ENCODE data around the gene MINAR1. TPM values are rescaled to one million over a fixed set of nuclear protein-coding genes. Genes with fewer than 3 reads are reported as not detected.
"Not testable (repeated sequence)": the region's sequence is repeated elsewhere in the genome, so short reads cannot be mapped to it uniquely, and the experiment has no call there.

MINAR1 gene, protein sequence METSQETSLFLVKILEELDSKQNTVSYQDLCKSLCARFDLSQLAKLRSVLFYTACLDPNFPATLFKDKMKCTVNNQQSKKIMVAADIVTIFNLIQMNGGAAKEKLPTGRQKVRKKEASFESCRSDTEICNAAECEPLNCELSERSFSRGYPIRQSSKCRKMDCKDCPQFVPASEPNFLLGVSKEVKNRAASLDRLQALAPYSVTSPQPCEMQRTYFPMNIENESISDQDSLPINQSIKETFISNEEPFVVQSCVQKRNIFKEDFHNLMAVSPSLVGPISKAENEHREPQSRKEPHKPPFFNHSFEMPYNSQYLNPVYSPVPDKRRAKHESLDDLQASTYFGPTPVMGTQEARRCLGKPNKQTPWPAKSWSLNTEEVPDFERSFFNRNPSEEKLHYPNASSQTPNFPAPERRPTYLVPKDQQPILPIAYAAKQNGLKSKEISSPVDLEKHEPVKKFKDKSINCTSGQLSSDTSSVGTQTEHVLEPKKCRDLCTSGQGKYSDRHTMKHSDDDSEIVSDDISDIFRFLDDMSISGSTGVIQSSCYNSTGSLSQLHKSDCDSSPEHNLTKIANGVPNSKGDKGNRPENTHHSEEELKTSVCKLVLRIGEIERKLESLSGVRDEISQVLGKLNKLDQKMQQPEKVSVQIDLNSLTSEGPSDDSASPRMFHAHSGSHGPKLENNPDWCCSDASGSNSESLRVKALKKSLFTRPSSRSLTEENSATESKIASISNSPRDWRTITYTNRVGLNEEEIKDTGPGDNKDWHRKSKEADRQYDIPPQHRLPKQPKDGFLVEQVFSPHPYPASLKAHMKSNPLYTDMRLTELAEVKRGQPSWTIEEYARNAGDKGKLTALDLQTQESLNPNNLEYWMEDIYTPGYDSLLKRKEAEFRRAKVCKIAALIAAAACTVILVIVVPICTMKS
- total RNA-seq: 0.05 TPM
- long read RNA-seq: 0 reads

DNA sequence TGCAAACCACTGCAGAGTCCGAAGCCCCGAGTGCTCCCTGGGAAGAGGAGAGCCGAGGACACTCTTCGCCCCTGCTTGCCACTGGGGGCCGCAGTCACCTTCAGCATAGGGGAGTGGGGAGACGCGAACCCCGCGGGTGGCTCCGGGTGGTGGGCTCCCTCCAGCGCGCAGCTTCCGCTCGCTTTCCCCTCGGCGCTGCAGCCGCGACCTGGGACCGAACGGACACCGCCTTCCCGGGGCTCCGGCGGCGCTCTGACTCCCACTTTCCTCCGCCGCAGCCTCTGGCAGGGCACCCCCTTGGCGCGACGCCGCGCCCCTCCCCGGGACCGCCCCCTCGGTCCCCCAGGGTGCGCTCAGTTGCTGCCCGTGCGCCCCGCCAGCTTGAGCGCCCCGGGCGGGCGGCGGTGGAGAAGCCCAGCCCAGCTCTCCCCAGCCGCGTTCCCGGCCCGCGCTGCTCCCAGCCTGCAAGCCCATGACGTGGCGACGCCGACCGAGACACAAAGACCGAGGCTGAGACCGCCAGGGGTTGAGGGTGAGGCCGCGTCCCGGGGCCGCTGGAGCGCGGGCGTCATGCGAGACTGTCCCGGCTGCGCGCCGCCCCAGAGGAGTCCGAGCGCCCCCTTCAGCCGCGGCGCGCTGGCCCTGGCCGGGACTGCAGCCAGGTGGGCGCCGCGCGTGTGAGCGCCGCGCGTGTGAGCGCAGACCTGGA is at the start of gene MINAR1:
Gene MINAR1 (plus strand): TSS at position 701 of the 709 bp plus-strand sequence. CDS start 23,812 bp downstream, outside the sequence.
- ATAC-seq (peak; percentile 23), DNase-seq (ENCODE audit: missing footprints) (no peak)
- intact Hi-C loops (cut with DNase I): no loop called here

DNA sequence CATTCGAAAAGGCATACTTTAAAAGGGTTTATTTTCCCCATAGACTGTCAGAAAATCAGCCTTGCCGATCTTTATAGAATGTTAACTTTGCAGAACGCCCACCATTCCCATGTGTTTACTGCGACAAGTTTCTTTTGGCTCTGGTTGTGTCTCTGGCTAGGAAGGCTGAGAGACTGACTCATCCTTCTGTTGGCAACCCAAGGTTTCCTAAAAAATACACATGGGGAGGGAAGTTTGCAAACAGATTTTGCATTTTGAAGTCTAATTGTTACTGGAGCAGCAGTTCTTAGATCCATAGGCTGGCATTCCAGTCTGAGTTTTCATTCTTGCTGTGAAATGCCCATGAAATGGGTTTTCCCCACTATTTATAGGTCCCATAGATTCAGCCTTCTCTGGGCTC is 37.9 kb upstream of the MINAR1 start:
- ATAC-seq: no peak

GRCh38 chr15:79396850-79397249 is 35.3 kb upstream of the MINAR1 start:
- ATAC-seq (no peak), DNase-seq (ENCODE audit: missing footprints) (no peak)
- intact Hi-C loops (cut with DNase I): no loop called here

More for the DNA sequence above, 37.9 kb upstream of the MINAR1 start:
- intact Hi-C loops (cut with DNase I): no loop called here
- DNase-seq (ENCODE audit: missing footprints): no peak

GRCh38 chr15:79397269-79397910 is 34.7 kb upstream of the MINAR1 start:
- ATAC-seq: no peak
- DNase-seq (ENCODE audit: missing footprints): no peak
- intact Hi-C loops (cut with DNase I): no loop called here

DNA sequence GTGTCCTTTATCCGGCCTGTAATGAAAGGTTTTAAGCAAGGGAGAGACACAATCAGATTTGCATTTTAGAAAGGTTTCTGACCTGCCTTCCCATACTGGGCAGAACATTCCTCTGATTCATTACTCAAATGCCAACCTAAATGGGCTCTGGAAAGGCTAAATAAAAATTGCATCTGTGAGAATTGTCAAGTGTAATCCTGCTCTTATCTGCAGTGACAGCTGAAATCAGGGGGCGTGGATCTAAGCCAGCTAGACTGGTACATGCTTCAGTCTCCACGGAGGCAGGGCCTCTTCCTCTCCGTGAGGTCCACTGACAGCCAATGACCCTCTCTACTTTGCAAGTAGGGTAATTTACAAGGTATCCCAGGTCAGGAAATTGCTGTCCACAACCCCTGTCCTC is 32.5 kb upstream of the MINAR1 start:
- DNase-seq (ENCODE audit: missing footprints) (no peak), ATAC-seq (no peak)
- intact Hi-C loops (cut with DNase I): no loop called here

DNA sequence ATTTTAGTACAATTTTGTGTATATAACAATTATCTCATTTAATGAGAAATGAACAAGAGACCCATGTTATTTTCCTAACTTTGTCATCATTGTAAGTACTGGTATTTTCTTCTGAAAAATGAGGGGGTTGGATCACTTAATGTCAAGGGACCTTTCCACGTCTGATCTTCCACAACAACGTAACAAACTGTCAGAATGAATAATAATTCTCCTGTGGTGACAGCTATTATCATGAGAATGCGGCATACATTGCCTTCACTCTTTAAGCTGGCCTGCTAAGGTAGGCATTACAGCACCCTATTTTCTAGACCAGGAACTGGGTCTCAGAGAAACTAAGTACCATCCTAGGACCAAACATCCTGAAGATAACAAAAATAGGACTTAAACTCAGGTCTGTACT is 31.5 kb upstream of the MINAR1 start:
- ATAC-seq (no peak), DNase-seq (ENCODE audit: missing footprints) (no peak)
- intact Hi-C loops (cut with DNase I): no loop called here

DNA sequence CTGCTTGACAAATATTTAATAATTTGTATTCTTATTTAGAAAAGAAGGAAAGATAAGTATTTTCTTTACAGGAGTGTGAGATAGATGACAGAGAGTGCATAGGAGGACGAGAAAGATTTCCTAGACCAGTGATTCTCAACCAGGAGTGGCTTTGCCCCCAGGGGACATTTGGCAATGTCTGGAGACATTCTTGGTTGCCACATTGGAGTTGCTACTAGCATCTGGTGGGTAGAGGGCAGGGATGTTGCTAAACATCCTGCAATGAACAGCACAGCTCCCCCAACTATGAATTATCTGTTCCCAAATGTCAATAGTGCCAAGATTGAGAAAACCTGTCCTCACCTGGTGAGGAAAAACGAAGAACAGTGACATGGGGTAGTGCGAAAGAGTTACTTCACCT is 30.8 kb upstream of the MINAR1 start:
- DNase-seq (ENCODE audit: missing footprints) (no peak), ATAC-seq (no peak)
- intact Hi-C loops (cut with DNase I): no loop called here

DNA sequence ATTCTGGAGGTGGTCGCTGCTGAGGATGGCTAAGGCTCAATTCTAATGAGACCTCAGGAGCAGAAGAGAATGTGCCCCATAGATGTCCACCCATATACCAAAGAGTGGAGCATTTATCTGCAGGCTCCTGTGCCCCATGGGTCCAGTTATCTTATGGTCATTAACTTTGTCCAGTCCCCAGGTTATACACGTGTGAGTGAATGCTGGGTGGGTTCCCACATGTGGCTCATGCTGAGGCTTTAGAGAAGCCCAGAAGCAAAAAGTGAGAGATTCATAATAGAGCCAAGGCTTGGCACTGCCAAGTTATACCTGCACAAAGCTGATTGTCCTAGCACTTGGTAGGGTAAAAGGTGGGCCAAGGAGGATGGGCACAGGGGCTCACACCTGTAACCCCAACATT is 30.0 kb upstream of the MINAR1 start:
- ATAC-seq (no peak), DNase-seq (ENCODE audit: missing footprints) (no peak)
- intact Hi-C loops (cut with DNase I): no loop called here

DNA sequence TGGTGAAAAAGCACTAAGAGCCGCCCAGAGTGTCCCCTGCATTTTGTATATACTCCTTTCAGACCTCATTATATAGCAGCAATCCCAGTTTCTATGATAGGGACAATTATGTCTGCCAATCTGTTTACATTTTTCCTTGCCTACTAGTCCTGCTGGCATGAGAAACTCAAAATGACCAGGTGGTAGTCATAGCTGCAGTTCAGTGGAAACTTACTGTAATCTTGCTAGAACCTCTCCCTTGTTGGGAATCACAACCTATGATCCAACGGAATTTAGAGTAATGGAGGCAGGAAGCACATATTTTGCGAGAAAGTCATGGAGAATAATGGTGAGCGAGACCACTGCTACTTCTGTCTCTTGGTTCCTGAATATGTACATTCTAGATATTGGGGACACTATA is 28.6 kb upstream of the MINAR1 start:
- no peak for ATAC-seq
- no peak for DNase-seq (ENCODE audit: missing footprints)
- intact Hi-C loops (cut with DNase I): no loop called here

DNA sequence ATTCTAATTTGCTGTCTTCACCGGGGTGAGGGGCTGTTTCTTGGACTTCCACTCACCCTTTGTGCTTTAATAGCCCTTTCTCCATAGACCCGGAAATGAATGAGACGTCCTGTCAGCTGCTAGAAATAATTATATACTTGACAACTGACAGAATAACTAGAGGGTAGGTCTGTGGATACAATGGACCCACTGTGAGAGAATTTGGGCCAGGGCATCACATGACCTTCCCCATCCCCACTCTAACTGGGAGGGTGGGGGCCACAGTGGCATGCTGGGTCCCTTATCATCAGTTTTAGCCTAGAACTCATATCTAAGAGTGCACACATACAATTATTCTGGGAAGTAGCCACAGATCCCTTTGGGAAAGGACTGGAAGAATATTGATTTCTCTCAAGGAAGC is 25.9 kb upstream of the MINAR1 start:
- no peak for ATAC-seq
- intact Hi-C loops (cut with DNase I): no loop called here
- DNase-seq (ENCODE audit: missing footprints): no peak

DNA sequence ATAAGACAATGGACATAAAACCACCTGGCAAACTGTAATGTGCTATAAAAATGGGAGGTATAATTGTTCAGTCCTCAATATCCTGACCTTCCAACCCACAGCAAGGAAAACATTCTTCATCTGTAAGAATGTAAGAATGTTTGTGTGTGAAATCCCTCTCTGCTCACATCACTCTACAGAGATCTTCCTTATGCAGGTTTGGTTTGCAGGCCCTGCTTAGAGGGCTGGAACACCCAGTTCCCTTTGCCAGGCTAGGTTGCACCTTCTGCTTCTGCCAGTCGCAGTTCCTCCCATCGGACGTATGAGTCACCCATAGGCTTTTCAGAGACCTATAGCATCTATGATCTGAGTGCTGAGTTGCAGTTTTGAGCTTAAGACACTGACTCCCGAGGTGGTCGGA is 24.1 kb upstream of the MINAR1 start:
- ATAC-seq (no peak), DNase-seq (ENCODE audit: missing footprints) (no peak)
- intact Hi-C loops (cut with DNase I): no loop called here

DNA sequence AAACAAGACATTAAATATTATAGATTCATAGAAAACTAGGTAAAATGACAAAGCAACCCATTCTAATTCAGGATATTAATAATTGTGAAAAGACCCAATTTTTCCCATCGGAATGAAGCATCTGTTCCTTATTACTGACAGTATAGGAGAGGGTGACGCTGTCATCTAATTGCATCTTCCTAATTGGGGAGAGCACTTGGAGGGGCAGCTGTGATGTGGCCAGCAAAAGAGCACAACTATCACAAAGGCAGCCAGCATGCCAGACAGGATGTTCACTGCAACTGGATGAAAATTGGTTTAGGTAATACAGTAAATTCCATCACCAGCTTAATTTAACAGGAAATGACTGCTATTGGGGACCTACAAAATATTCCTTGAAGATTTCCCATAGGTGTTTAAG is 21.9 kb upstream of the MINAR1 start:
- intact Hi-C loops (cut with DNase I): no loop called here
- no peak for DNase-seq (ENCODE audit: missing footprints)
- ATAC-seq: no peak

- intact Hi-C loops (cut with DNase I): no loop called here
- no peak for ATAC-seq
- no peak for DNase-seq (ENCODE audit: missing footprints)
Observed at GRCh38 chr15:79412010-79412409, 20.1 kb upstream of the MINAR1 start.

GRCh38 chr15:79412429-79412828 is 19.7 kb upstream of the MINAR1 start:
- intact Hi-C loops (cut with DNase I): no loop called here
- ATAC-seq (no peak), DNase-seq (ENCODE audit: missing footprints) (no peak)

GRCh38 chr15:79416876-79417275 is 15.3 kb upstream of the MINAR1 start:
- intact Hi-C loops (cut with DNase I): no loop called here
- DNase-seq (ENCODE audit: missing footprints) (no peak), ATAC-seq (no peak)

DNA sequence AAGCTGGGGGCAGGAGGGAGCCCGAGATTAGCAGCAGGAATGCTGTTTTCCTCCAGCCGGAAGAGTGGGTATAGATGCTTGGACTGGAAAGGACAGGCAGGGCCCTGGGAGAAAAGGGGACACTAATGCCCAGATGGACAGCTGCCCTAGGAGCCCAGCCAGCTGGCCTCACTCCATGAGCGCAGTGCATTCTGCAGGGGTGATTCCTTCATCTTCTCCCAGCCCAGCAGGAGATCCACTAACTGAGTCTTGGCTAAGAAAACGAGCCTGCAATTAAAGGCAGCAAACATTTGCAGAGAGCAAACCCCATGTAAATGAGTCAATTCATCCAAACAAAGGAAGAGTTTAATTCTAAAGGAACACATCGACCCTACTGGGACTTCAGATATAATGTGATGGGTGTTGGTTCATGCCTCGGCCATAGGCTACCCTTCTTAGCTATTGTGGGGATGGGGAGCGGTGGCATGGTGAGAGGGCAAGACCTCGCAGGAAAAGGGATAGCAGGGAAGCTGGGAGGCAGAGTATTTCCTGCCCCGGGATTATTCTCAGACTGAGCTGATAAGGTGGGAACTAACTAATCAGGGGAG is 13.3 kb upstream of the MINAR1 start:
- DNase-seq (ENCODE audit: missing footprints) (no peak), ATAC-seq (no peak)
- intact Hi-C loops (cut with DNase I): no loop called here

GRCh38 chr15:79425591-79426295 is 6.4 kb upstream of the MINAR1 start:
- no peak for DNase-seq (ENCODE audit: missing footprints)
- no peak for ATAC-seq
- intact Hi-C loops (cut with DNase I): no loop called here

- intact Hi-C loops (cut with DNase I); ATAC-seq; DNase-seq (ENCODE audit: missing footprints): not testable (repeated sequence)
Observed at GRCh38 chr15:79426899-79427298, 5.2 kb upstream of the MINAR1 start.

All from Right ventricle myocardium inferior (tissue), 1 donor.